Lower leg skin (tissue), 3 donors: ENCODE results near the gene CRP.

ENCODE experiments used
- POLR2A ChIP-seq, 2 donors: fragments of 450-650 bp; IDR thresholded peaks; one replicate each; pipeline ENCODE4 v1.6.1; 2016 to 2017; ENCODE audit warnings: antibody characterized with exemption in 2 of 2, mild to moderate bottlenecking in 1 of 2, moderate library complexity in 1 of 2
- TF ChIP-seq, protein P1 (sequence below), 3 donors: fragments of 450-650 bp; IDR thresholded peaks; one replicate each; pipeline ENCODE4 v1.5.1; 2016; ENCODE audit warnings: antibody characterized with exemption in 3 of 3, mild to moderate bottlenecking in 3 of 3, moderate library complexity in 2 of 3

DNA sequence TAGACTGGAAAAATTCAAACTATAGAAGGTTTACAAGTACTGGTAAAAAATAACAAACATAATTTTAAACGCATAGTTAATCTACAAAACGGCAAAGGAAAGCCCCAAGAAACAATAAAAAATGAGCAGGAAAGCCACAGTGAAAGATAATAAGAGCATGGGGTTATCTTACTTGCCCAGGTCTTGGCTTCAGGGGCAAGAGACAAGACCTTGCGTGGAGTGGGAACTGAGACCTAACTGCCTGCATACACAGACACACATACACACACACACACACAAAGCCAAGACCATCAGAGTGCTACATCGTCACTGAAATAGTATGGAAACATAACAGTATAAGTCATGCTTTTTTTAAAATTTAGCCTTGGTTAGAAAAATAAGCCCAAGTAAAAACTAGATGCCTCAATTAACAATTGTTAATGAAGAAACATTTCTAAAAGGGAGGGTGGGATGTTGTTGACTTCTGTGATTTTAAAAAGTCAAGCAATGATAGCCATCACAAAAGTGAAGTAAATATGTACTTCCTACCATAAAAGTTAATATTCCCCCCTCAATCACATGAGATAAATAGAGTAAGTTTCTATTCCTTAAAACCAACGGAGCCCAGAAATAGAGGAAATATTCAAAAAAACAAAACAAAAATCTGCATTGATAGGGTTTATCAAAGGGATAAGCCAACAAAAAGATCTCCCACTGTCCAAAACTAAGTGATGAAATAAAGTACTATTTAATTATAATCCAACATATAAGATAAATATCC lies 29.4 kb upstream of the CRP start:
- TF ChIP-seq POLR2A (IDR thresholded peaks at IDR 0.05), result no peak
- TF ChIP-seq, protein P1, sequence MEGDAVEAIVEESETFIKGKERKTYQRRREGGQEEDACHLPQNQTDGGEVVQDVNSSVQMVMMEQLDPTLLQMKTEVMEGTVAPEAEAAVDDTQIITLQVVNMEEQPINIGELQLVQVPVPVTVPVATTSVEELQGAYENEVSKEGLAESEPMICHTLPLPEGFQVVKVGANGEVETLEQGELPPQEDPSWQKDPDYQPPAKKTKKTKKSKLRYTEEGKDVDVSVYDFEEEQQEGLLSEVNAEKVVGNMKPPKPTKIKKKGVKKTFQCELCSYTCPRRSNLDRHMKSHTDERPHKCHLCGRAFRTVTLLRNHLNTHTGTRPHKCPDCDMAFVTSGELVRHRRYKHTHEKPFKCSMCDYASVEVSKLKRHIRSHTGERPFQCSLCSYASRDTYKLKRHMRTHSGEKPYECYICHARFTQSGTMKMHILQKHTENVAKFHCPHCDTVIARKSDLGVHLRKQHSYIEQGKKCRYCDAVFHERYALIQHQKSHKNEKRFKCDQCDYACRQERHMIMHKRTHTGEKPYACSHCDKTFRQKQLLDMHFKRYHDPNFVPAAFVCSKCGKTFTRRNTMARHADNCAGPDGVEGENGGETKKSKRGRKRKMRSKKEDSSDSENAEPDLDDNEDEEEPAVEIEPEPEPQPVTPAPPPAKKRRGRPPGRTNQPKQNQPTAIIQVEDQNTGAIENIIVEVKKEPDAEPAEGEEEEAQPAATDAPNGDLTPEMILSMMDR (IDR thresholded peaks at IDR 0.05), result no peak
